K562 (cell line): Measurements from ENCODE around the gene SMG1. TPM values are rescaled to one million over a fixed set of nuclear protein-coding genes. Genes with fewer than 3 reads are reported as not detected.

Experiments
- ZMIZ1 ChIP-seq, 2 experiments: fragments of 150-350 bp in 1 of 2; IDR thresholded peaks; 2 replicates each; pipeline ENCODE4 v1.6.1; 2012 to 2016; ENCODE audit warnings: low read depth in 2 of 2, low read length in 2 of 2, mild to moderate bottlenecking in 1 of 2, moderate library complexity in 1 of 2
- ZNF318 ChIP-seq, 2 experiments: fragments of 450-650 bp; IDR thresholded peaks; 2 replicates each; pipeline ENCODE4 v1.6.1; 2016; ENCODE audit warnings: mild to moderate bottlenecking in 2 of 2, borderline replicate concordance in 1 of 2, low read depth in 1 of 2, moderate library complexity in 1 of 2
- polyA plus RNA-seq, 8 experiments: library from polyadenylated mRNA; depleted of rRNA in 4 of 8; stranded (reverse) in 5 of 8; unstranded in 3 of 8; fragments of >200 nt; fragmentation: Nextera tagmentation in 2 of 8; fragmentation: Illumina TruSeq in 1 of 8; extraction: Ambion mirVana in 2 of 8; extraction: Trizol in 1 of 8; gene quantifications; 2 replicates each; pipeline versions ENCODE4 v1.2.1 to v1.2.3, GENCODE V29; 2011 to 2014; ENCODE audit warnings: inconsistent platforms in 1 of 8, missing spikeins in 1 of 8
- total RNA-seq, 7 experiments: library from RNA; depleted of rRNA in 6 of 7; stranded (reverse); fragments of >200 nt in 6 of 7; fragmentation: Illumina TruSeq in 2 of 7; extraction: Trizol in 2 of 7; gene quantifications; 2 replicates each; pipeline versions ENCODE4 v1.2.1 to v1.2.3, GENCODE V29; 2011 to 2021; ENCODE audit warnings: low replicate concordance in 1 of 7

Gene SMG1
- total and polyA plus RNA-seq, 9 of the 15 experiments (the other 6 are each of a cell fraction or from before 2014, with no cell fraction given) = 3.4 to 54.8 (median 32.0) TPM

GRCh38 chr16:18836702-18837101, 89.5 kb downstream of the SMG1 start (continued):
- TF ChIP-seq ZMIZ1 (IDR thresholded peaks at IDR 0.05; ENCODE audit: low read depth in 2 of 2, low read length in 2 of 2) (no peak), ZNF318 (IDR thresholded peaks at IDR 0.05; ENCODE audit: borderline replicate concordance in 1 of 2, low read depth in 1 of 2) (no peak)
